Heart right ventricle (tissue), 16 donors: Measurements from ENCODE around the gene DENND4B. TPM values are rescaled to one million over a fixed set of nuclear protein-coding genes. Genes with fewer than 3 reads are reported as not detected.

Source experiments
- ATAC-seq, 8 donors: fragments of 200-7000 bp; cut with Tn5 transposase; one replicate each; pipeline ENCODE4 v1.9.1; 2020; ENCODE audit warnings: mild to moderate bottlenecking in 8 of 8, moderate library complexity in 8 of 8, moderate number of reproducible peaks in 1 of 8
- DNase-seq, 2 donors: peaks; one replicate each; pipeline ENCODE4 v3.0.0-alpha.2; 2020
- H3K27ac ChIP-seq, 10 donors: fragments of 200-600 bp; sonication (generic) in 2 of 10; one replicate each; pipeline versions ENCODE4 v1.5.0 to v1.8.0; 2020 to 2022; ENCODE audit warnings: mild to moderate bottlenecking in 3 of 10
- H3K27me3 ChIP-seq, 7 donors: fragments of 200-600 bp; one replicate each; pipeline ENCODE4 v1.8.0; 2021 to 2022; ENCODE audit warnings: mild to moderate bottlenecking in 2 of 7
- H3K36me3 ChIP-seq, 9 donors: fragments of 200-600 bp; sonication (generic) in 1 of 9; one replicate each; pipeline versions ENCODE4 v1.5.0 to v1.8.0; 2020 to 2022; ENCODE audit warnings: mild to moderate bottlenecking in 2 of 9
- H3K4me1 ChIP-seq, 9 donors: fragments of 200-600 bp; sonication (generic) in 1 of 9; one replicate each; pipeline versions ENCODE4 v1.5.0 to v1.8.0; 2020 to 2022; ENCODE audit warnings: mild to moderate bottlenecking in 4 of 9
- H3K4me3 ChIP-seq, 10 donors: fragments of 200-600 bp; sonication (generic) in 2 of 10; one replicate each; pipeline versions ENCODE4 v1.5.0 to v1.8.0; 2020 to 2022; ENCODE audit warnings: mild to moderate bottlenecking in 7 of 10, moderate library complexity in 2 of 10
- H3K9me3 ChIP-seq, 11 donors: fragments of 200-600 bp in 10 of 11; sonication (generic) in 2 of 11; one replicate each; pipeline versions ENCODE4 v1.5.0 to v1.8.0; 2013 to 2022; ENCODE audit warnings: mild to moderate bottlenecking in 2 of 11, control low read depth in 1 of 11, moderate library complexity in 1 of 11
- WGBS, 2 donors: extraction: QIAGEN DNeasy Blood & Tissue Kit; methylation state at CpG; one replicate each; pipeline ENCODE4 v1.1.7; 2013; ENCODE audit warnings: inconsistent platforms in 1 of 2; 5-methylcytosine and 5-hydroxymethylcytosine counted together
- intact Hi-C, 10 donors: fragments of 100-400 bp; cut with DNase I; formaldehyde crosslinking; loops; one replicate each; pipeline versions ENCODE4 v1.11.1 to v1.14.2; 2022
- polyA plus RNA-seq, 2 donors: library from polyadenylated mRNA; stranded (reverse); fragments of 200-250 nt; gene quantifications; one replicate each; pipeline ENCODE4 v1.2.3, GENCODE V29; 2013
- total RNA-seq, 10 donors: library from RNA; stranded (reverse); fragmentation: NEBNext Ultra II Directional in 3 of 10; extraction: Animal tissue kit (Norgen Biotek cat#: 25700) in 3 of 10; gene quantifications; one replicate each; pipeline versions ENCODE4 v1.2.1 to v1.2.4, GENCODE V29; 2021 to 2023
- TF ChIP-seq, protein P1 (sequence below), 9 donors: fragments of 200-600 bp; sonication (generic) in 2 of 9; IDR thresholded peaks; one replicate each; pipeline versions ENCODE4 v1.5.0 to v1.8.0; 2021 to 2022; ENCODE audit warnings: antibody characterized with exemption in 9 of 9, mild to moderate bottlenecking in 5 of 9, moderate library complexity in 1 of 9
- donor health status: Arrhythmogenic right ventricular cardiomyopathy.
- donor health status: ischemic (EF 13 %, LVEDD 7.1; RV severe dilation, severe dysfunction).
- donor health status: healthy with polysubstance abuse.
- donor health status: DM: no; HTN: yes; CAD: no.
- donor health status: DM: no; HTN: no; CAD: no.
- donor health status: ischemic (EF 25% LVEDD 6.9; RV normal size, moderate dysfunction).
- donor health status: ischemic (EF 25% LVEDD 5.7; RV mildly dilated, moderate dysfunction).
- donor health status: healthy.
- donor health status: DM: yes; HTN: yes; CAD: no.
- donor health status: Ischemic cardiomyopathy.
- donor health status: ischemic (EF 35%, LVEDD 5.7; RV mildly dilated, moderate dysfunction).
- donor health status: nonischemic (EF 11% LVEDD 7.7; RV severe dilation, severe dysfunction).
- donor health status: DM: yes; HTN: yes; CAD: no.
- donor health status: PGD.
- donor health status: ischemic (EF 29% LVEDD 5.4; RV normal size, mild dysfunction).
- donor health status: nonischemic (EF 23%, LVEDD 6.1; RV moderate dilation, normal function).

The DENND4B gene
- total and polyA plus RNA-seq, 12 donors, result 23.7 to 68.2 (median 39.0) TPM

DNA sequence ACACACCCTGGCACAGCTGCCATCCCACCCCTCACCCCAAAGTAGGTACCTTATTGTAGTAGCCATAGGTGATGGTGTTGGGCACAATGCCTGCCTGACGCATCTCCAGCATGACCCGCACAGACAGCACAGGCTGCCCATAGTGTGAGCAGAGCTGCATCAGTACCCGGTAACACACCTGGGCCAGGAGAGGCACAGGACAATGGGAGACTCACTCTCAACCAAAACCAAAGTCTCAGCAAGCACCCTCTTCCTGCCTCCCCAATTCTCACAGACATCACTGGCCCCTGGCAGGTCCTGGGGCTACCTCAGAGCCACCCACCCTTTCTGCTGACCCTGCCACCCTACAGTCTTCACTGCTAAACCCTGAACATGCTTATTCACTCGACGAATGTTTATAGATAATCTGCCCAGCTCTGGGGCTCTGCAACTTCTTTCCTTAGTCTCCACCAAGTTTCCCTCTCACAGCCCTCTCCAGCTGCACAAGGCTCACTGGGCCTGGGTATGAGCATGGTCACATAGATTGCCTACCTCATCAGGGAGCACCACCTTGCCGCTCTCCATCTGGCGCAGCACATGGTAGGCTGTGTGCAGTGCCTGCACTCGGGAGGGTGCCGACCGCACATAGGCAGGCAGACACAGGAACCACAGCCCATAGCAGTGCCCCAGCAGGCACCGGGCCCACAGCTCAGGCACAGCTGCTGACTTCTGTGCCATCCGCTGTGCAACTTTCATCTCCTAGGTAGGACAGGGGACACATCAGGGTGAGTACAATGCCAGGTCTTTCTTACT is 10.3 kb downstream of the DENND4B start:
- intact Hi-C loops, result loop anchor here in 1 of 10 donors (10.0 kb wide), 1 partner anchor 121 kb away; no protein-coding TSS in a partner anchor
- no peak overlapping the region for H3K4me3 ChIP-seq
- H3K4me1 ChIP-seq, result no peaks in the 10 kb centered on the region
- WGBS, 2 donors, result 94 to 96% methylated on average over 12 of the region's 12 CpGs
- H3K9me3 ChIP-seq, result no peaks in the 10 kb centered on the region
- DNase-seq (no peak), ATAC-seq (no peak)
- H3K27ac ChIP-seq, result no peak overlapping the region
- no peaks in the 10 kb centered on the region for H3K27me3 ChIP-seq
- H3K36me3 ChIP-seq, result peaks cover 0 to 100% (median 71%) of the 10 kb centered on the region in 9 donors
- TF ChIP-seq, protein P1, sequence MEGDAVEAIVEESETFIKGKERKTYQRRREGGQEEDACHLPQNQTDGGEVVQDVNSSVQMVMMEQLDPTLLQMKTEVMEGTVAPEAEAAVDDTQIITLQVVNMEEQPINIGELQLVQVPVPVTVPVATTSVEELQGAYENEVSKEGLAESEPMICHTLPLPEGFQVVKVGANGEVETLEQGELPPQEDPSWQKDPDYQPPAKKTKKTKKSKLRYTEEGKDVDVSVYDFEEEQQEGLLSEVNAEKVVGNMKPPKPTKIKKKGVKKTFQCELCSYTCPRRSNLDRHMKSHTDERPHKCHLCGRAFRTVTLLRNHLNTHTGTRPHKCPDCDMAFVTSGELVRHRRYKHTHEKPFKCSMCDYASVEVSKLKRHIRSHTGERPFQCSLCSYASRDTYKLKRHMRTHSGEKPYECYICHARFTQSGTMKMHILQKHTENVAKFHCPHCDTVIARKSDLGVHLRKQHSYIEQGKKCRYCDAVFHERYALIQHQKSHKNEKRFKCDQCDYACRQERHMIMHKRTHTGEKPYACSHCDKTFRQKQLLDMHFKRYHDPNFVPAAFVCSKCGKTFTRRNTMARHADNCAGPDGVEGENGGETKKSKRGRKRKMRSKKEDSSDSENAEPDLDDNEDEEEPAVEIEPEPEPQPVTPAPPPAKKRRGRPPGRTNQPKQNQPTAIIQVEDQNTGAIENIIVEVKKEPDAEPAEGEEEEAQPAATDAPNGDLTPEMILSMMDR (IDR thresholded peaks at IDR 0.05), result no peak

DNA sequence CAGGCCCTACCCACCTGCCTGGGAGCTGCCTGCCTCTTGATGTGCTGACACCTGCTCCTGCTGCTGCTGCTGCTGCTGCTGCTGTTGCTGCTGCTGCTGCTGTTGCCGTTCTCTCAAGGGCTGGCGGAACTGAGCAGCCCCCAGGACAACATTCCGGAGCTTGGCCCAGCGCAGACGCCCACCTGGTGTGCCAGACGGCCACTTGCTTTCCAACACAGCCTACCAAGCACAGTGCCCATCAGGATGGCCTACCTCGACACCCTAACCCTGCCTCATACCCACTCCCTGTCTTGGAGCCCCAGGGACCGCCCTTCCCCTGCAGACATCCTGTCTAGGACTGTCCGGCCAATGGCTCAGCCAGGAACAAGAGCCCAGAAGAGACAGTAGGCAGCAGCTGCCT is 11.8 kb downstream of the DENND4B start:
- Histone ChIP-seq H3K27me3 (no peaks in the 10 kb centered on the region), H3K4me3 (no peak overlapping the region), H3K27ac (no peak overlapping the region), H3K36me3 (peaks cover 0 to 100% (median 75%) of the 10 kb centered on the region in 9 donors), H3K4me1 (no peaks in the 10 kb centered on the region), H3K9me3 (no peaks in the 10 kb centered on the region)
- intact Hi-C loops, result loop anchor here in 1 of 10 donors (10.0 kb wide), 1 partner anchor 120 kb away; no protein-coding TSS in a partner anchor
- TF ChIP-seq, protein P1 (IDR thresholded peaks at IDR 0.05), result no peak
- no peak for ATAC-seq
- WGBS, 2 donors, result 92 to 93% methylated on average over 9 of the region's 9 CpGs
- DNase-seq, result no peak

DNA sequence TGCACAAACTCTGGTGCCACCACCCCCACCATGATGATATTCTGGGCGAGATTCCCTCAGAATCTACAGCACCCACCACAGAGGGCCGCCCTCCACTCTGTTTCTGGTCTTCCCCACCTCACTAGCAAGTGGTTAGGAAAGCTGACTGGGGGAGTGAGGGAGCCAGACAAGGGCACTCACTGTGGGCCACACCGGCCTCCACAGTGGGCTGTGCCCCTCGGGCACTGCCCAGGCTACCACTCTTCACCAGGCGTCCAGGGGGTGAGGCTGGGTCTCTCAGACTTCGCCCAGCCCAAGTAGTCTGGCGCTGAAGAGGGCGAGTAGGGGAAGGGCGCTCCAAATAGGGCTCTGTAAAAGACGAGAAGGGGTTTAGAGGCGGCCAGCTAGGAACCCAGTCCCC is 12.6 kb downstream of the DENND4B start:
- Histone ChIP-seq H3K36me3 (peaks cover 0 to 100% (median 69%) of the 10 kb centered on the region in 9 donors), H3K4me1 (peaks cover 0 to 4% (median 0%) of the 10 kb centered on the region in 9 donors), H3K27me3 (no peaks in the 10 kb centered on the region), H3K27ac (no peak overlapping the region), H3K4me3 (no peak overlapping the region), H3K9me3 (no peaks in the 10 kb centered on the region)
- DNase-seq (no peak), ATAC-seq (no peak)
- TF ChIP-seq, protein P1 (IDR thresholded peaks at IDR 0.05), result no peak
- intact Hi-C loops, result loop anchor here in 1 of 10 donors (10.0 kb wide), 1 partner anchor 119 kb away; no protein-coding TSS in a partner anchor
- 95 to 96% methylated on average over 11 of the region's 11 CpGs for WGBS, 2 donors

DNA sequence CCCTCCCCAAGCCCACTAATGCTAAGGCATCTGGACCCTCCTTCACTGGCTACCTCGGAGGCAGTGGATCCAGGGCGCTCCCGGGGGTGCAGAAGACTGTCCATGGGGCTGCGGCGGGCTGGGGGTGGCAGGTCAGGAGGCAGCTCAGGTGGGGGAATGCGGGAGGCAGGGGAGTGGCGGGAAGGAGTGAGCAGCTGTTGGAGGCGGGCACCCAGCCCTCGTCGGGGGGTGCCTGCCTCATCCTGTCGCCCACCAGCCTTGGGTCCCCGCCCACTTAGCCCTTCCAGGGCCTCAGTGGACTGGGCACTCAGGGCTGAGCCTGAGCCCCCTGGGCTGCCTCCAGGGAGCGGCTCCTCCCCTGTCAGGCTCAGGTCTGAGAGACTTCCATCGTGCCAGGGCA is 13.1 kb downstream of the DENND4B start:
- Histone ChIP-seq H3K27me3 (no peaks in the 10 kb centered on the region), H3K36me3 (peaks cover 0 to 96% (median 69%) of the 10 kb centered on the region in 9 donors), H3K4me1 (peaks cover 0 to 9% (median 2%) of the 10 kb centered on the region in 9 donors), H3K4me3 (no peak overlapping the region), H3K27ac (no peak overlapping the region), H3K9me3 (no peaks in the 10 kb centered on the region)
- intact Hi-C loops, result loop anchor here in 1 of 10 donors (10.0 kb wide), 1 partner anchor 119 kb away; no protein-coding TSS in a partner anchor
- WGBS, 2 donors, result 91 to 94% methylated on average over 13 to 14 of the region's 14 CpGs
- DNase-seq, result no peak
- TF ChIP-seq, protein P1 (IDR thresholded peaks at IDR 0.05), result no peak
- ATAC-seq, result peak in 1 of 8 donors; percentile 6
